Spinal cord (tissue), 10 donors: ENCODE measurements around the gene GMEB1. TPM values are rescaled to one million over a fixed set of nuclear protein-coding genes. Genes with fewer than 3 reads are reported as not detected.
"Not testable (repeated sequence)": the region's sequence is repeated elsewhere in the genome, so short reads cannot be mapped to it uniquely, and the experiment has no call there.

Source experiments
- DNase-seq, 6 donors: peaks; one replicate each; pipeline versions ENCODE4 v3.0.0 to v3.0.0-alpha.2; 2013 to 2015; ENCODE audit warnings: low spot score in 6 of 6, low read depth in 4 of 6
- H3K27ac ChIP-seq: one replicate; pipeline ENCODE4 v1.5.1; 2013; ENCODE audit warnings: low read depth, low read length, control low read depth
- H3K27me3 ChIP-seq: one replicate; pipeline ENCODE4 v1.6.1; 2013; ENCODE audit warnings: low read length; ENCODE audit not compliant: control insufficient read depth, insufficient read depth
- H3K36me3 ChIP-seq: one replicate; pipeline ENCODE4 v1.6.1; 2013; ENCODE audit warnings: low read length; ENCODE audit not compliant: control insufficient read depth, insufficient read depth
- H3K4me1 ChIP-seq: one replicate; pipeline ENCODE4 v1.6.1; 2013; ENCODE audit warnings: low read length; ENCODE audit not compliant: control insufficient read depth, insufficient read depth
- H3K4me3 ChIP-seq: one replicate; pipeline ENCODE4 v1.5.1; 2013; ENCODE audit warnings: low read depth, low read length, control low read depth
- H3K9me3 ChIP-seq: one replicate; pipeline ENCODE4 v1.6.1; 2013; ENCODE audit warnings: low read length; ENCODE audit not compliant: control insufficient read depth, insufficient read depth
- WGBS: methylation state at CpG from one replicate; pipeline ENCODE4 v1.1.5; 2013; ENCODE audit warnings: missing lambda C conversion rate; ENCODE audit not compliant: insufficient coverage; 5-methylcytosine and 5-hydroxymethylcytosine counted together
- long read RNA-seq, 4 donors: transcript quantifications; one replicate each; lab custom pipeline, GENCODE V29; 2026
- polyA plus RNA-seq, 2 donors: library from polyadenylated mRNA; unstranded; fragments of 120-200 nt; gene quantifications; one replicate each; pipeline ENCODE4 v1.2.1, GENCODE V29; 2013; ENCODE audit not compliant: insufficient read length in 2 of 2
- total RNA-seq, 2 donors: library from RNA; depleted of rRNA in 1 of 2; stranded (reverse); fragments of 120-200 nt in 1 of 2; fragments of >200 nt in 1 of 2; gene quantifications; one replicate each; pipeline versions ENCODE4 v1.2.3 to v1.2.4, GENCODE V29; 2013 to 2014
- donor health status: healthy.

Gene GMEB1, protein sequence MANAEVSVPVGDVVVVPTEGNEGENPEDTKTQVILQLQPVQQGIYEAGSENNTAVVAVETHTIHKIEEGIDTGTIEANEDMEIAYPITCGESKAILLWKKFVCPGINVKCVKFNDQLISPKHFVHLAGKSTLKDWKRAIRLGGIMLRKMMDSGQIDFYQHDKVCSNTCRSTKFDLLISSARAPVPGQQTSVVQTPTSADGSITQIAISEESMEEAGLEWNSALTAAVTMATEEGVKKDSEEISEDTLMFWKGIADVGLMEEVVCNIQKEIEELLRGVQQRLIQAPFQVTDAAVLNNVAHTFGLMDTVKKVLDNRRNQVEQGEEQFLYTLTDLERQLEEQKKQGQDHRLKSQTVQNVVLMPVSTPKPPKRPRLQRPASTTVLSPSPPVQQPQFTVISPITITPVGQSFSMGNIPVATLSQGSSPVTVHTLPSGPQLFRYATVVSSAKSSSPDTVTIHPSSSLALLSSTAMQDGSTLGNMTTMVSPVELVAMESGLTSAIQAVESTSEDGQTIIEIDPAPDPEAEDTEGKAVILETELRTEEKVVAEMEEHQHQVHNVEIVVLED
- total RNA-seq, result 1 to 10 TPM; 7.3 to 9.6 TPM
- polyA plus RNA-seq, result 10 to 100 TPM; 10.9 to 12.7 TPM
- long read RNA-seq, donor 1, full-length matches to known transcripts, result 3 of 3 reads
- long read RNA-seq, donor 1, partial matches to known transcripts, result 0 of 3 reads
- long read RNA-seq, donor 1, other reads (novel, unspliced or antisense), result 0 of 3 reads
- long read RNA-seq, donor 2, full-length matches to known transcripts, result 1 of 1 reads
- long read RNA-seq, donor 2, partial matches to known transcripts, result 0 of 1 reads
- long read RNA-seq, donor 2, other reads (novel, unspliced or antisense), result 0 of 1 reads
- long read RNA-seq, donor 3, result 0 reads
- long read RNA-seq, donor 4, full-length matches to known transcripts, result 2 of 2 reads
- long read RNA-seq, donor 4, partial matches to known transcripts, result 0 of 2 reads
- long read RNA-seq, donor 4, other reads (novel, unspliced or antisense), result 0 of 2 reads

GRCh38 chr1:28668191-28668955 lies at the start of gene GMEB1:
Gene GMEB1 (plus strand): TSS chr1:28668784. CDS start chr1:28683613, 14,829 bp downstream.
- Histone ChIP-seq H3K4me1 (peaks cover 22% of the 10 kb centered on the region), H3K4me3 (peak within 1 kb of the TSS; percentile 87), H3K27me3 (no peaks in the 10 kb centered on the region), H3K9me3 (no peaks in the 10 kb centered on the region), H3K36me3 (no peaks in the 10 kb centered on the region), H3K27ac (peak within 1 kb of the TSS; percentile 98)
- peak; percentile 69 to 96 (median 76) for DNase-seq
- WGBS, result 3% methylated on average over 30 of the region's 57 CpGs

DNA sequence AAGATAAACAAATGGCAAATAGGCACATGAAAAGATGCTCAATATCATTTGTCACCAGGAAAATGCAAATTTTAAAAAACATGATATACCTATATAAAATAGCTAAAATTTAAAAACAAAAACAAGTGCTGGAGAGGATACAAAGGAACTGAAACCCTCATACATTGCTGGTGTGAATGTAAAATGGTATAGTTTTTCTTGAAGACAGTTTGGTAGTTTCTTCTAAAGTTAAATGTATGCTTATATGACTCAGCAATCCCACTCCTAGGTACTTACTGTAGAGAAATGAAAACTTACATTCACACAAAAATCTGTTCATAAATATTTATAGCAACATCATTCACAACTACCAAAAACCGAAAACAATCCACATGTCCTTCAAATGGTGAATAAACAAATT lies 36.9 kb upstream of the GMEB1 start:
- no peak for DNase-seq
- H3K4me1 ChIP-seq, result no peaks in the 10 kb centered on the region
- no peak overlapping the region for H3K4me3 ChIP-seq
- H3K9me3 ChIP-seq, result no peaks in the 10 kb centered on the region
- peaks cover 2% of the 10 kb centered on the region for H3K36me3 ChIP-seq
- no CpG with 5 or more reads among the region's 1 CpG for WGBS
- H3K27ac ChIP-seq, result no peak overlapping the region
- no peaks in the 10 kb centered on the region for H3K27me3 ChIP-seq

- Histone ChIP-seq H3K27ac (no peak overlapping the region), H3K36me3 (peaks cover 2% of the 10 kb centered on the region), H3K27me3 (no peaks in the 10 kb centered on the region), H3K9me3 (no peaks in the 10 kb centered on the region), H3K4me3 (no peak overlapping the region), H3K4me1 (no peaks in the 10 kb centered on the region)
- 92% methylated on average over 2 of the region's 4 CpGs for WGBS
- no peak for DNase-seq
Observed at GRCh38 chr1:28632560-28632959, 36.0 kb upstream of the GMEB1 start.

DNA sequence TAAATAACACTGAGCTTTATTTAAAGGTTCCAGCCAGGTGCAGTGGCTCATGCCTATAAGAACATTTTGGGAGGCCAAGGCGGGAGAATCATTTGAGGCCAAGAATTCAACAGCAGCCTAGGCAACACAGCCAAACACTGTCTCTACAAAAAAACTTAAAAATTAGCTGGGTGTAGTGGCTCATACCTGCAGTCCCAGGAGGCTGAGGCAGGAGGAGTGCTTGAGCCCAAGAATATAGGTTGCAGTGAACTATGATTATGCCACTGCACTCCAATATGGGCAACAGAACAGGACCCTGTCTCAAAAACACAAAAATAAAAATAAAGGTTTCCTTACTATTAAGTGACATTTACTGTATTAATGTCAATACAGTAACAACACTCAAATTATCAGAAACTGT lies 27.8 kb upstream of the GMEB1 start:
- Histone ChIP-seq H3K9me3 (no peaks in the 10 kb centered on the region), H3K27ac (no peak overlapping the region), H3K4me3 (no peak overlapping the region), H3K4me1 (peaks cover 13% of the 10 kb centered on the region), H3K36me3 (no peaks in the 10 kb centered on the region), H3K27me3 (no peaks in the 10 kb centered on the region)
- WGBS, result 83% methylated on average over 1 of the region's 1 CpG
- DNase-seq, result no peak

GRCh38 chr1:28642056-28642846 lies 26.3 kb upstream of the GMEB1 start:
- H3K27me3 ChIP-seq, result no peaks in the 10 kb centered on the region
- no peaks in the 10 kb centered on the region for H3K9me3 ChIP-seq
- DNase-seq, result peak in 3 of 6 donors; percentile 2 to 17 (median 15)
- peaks cover 14% of the 10 kb centered on the region for H3K4me1 ChIP-seq
- 0% methylated on average over 24 of the region's 26 CpGs for WGBS
- peak overlapping the region; percentile 95 for H3K27ac ChIP-seq
- H3K36me3 ChIP-seq, result no peaks in the 10 kb centered on the region
- peak overlapping the region; percentile 94 for H3K4me3 ChIP-seq

- WGBS, result 0% methylated on average over 43 of the region's 49 CpGs
- H3K27ac ChIP-seq, result peak within 1 kb of the TSS; percentile 95
- H3K9me3 ChIP-seq, result no peaks in the 10 kb centered on the region
- H3K27me3 ChIP-seq, result no peaks in the 10 kb centered on the region
- DNase-seq, result peak; percentile 84 to 98 (median 92)
- peaks cover 22% of the 10 kb centered on the region for H3K4me1 ChIP-seq
- no peaks in the 10 kb centered on the region for H3K36me3 ChIP-seq
- H3K4me3 ChIP-seq, result peak within 1 kb of the TSS; percentile 94
Observed at GRCh38 chr1:28642847-28643635, 25.5 kb upstream of the GMEB1 start, which contains the start of gene TAF12. Gene TAF12 (minus strand): TSS chr1:28643067. CDS start chr1:28622081, 20,986 bp downstream.

GRCh38 chr1:28644494-28644893 lies 24.1 kb upstream of the GMEB1 start:
- Histone ChIP-seq H3K27me3 (no peaks in the 10 kb centered on the region), H3K36me3 (no peaks in the 10 kb centered on the region), H3K27ac (no peak overlapping the region), H3K4me3 (no peak overlapping the region), H3K4me1 (peaks cover 31% of the 10 kb centered on the region), H3K9me3 (no peaks in the 10 kb centered on the region)
- WGBS, result 90% methylated on average over 2 of the region's 3 CpGs
- DNase-seq, result no peak

DNA sequence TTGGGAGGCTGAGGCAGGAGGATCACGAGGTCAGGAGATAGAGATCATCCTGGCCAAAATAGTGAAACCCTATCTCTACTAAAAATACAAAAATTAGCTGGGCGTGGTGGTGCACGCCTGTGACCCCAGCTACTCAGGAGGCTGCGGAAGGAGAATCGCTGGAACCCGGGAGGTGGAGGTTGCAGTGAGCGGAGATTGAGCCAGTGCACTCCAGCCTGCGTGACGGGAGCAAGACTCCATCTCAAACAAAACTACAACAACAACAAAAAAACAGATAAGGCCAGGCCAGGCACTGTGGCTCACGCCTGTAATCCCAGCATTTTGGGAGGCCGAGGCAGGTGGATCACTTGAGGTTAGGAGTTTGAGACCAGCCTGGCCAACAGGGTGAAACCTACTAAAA lies 23.2 kb upstream of the GMEB1 start:
- not testable (repeated sequence) for H3K9me3 ChIP-seq, H3K27me3 ChIP-seq, H3K27ac ChIP-seq, H3K36me3 ChIP-seq, H3K4me3 ChIP-seq, DNase-seq
- WGBS, result 93% methylated on average over 8 of the region's 11 CpGs
- H3K4me1 ChIP-seq, result peaks cover 31% of the 10 kb centered on the region
